AG04450 (cell line): ENCODE results near the gene ABCA9. TPM values are rescaled to one million over a fixed set of nuclear protein-coding genes. Genes with fewer than 3 reads are reported as not detected.

ENCODE experiments used
- CTCF ChIA-PET: fragments of 300-600, 350-600 bp; formaldehyde crosslinking; extraction: SDS; loops from one replicate; lab custom pipeline; 2022; ENCODE audit warnings: antibody characterized with exemption, inconsistent platforms; lab: Charles Lee
- POLR2A ChIA-PET: fragments of 350-600 bp; formaldehyde crosslinking; extraction: SDS; loops from one replicate; lab custom pipeline; 2021; ENCODE audit warnings: antibody characterized with exemption, inconsistent platforms; lab: Yijun Ruan, JAX
- DNase-seq: peaks from one replicate; pipeline ENCODE4 v3.0.0-alpha.2; 2011; ENCODE audit warnings: low read depth, low spot score
- H3K27ac ChIP-seq: one replicate; pipeline ENCODE4 v1.5.1; 2012; ENCODE audit warnings: low read depth, low read length, control low read depth
- H3K27me3 ChIP-seq: one replicate; pipeline ENCODE4 v1.6.0; 2012; ENCODE audit warnings: low read length; ENCODE audit not compliant: control insufficient read depth, insufficient read depth
- H3K4me3 ChIP-seq: 2 replicates; pipeline ENCODE4 v1.5.1; 2011; ENCODE audit warnings: mild to moderate bottlenecking, low read depth, low read length, control low read depth
- H3K9me3 ChIP-seq: 2 replicates; pipeline ENCODE4 v1.5.1; 2012; ENCODE audit warnings: low read length; ENCODE audit not compliant: control insufficient read depth, insufficient read depth
- CTCF ChIP-seq: IDR thresholded peaks from 2 replicates; pipeline ENCODE4 v1.5.1; 2011; ENCODE audit warnings: low read depth, low read length, control low read depth, inconsistent platforms
- polyA plus RNA-seq: library from polyadenylated mRNA; depleted of rRNA; stranded (reverse); fragments of >200 nt; gene quantifications from 2 replicates; pipeline ENCODE4 v1.2.3, GENCODE V29; 2011

Gene ABCA9
- polyA plus RNA-seq, 1 experiment, result 0.10 TPM

- CTCF ChIA-PET, result interaction anchor here (0.7 kb wide), 1 partner anchor 308 kb away, joined by 3 read pairs; no protein-coding TSS in a partner anchor
- no peak for TF ChIP-seq CTCF
- Histone ChIP-seq H3K9me3 (no peaks in the 10 kb centered on the region), H3K27ac (no peak overlapping the region), H3K4me3 (no peak overlapping the region), H3K27me3 (no peaks in the 10 kb centered on the region)
- DNase-seq, result no peak
- POLR2A ChIA-PET, result no interaction called here
Measured at GRCh38 chr17:69059458-69060175, 1.1 kb downstream of the ABCA9 start.

- Histone ChIP-seq H3K9me3 (no peaks in the 10 kb centered on the region), H3K27me3 (no peaks in the 10 kb centered on the region), H3K27ac (no peak overlapping the region), H3K4me3 (no peak overlapping the region)
- ChIA-PET CTCF (interaction anchor here (0.6 to 1.2 kb wide), 2 partner anchors 286 to 552 kb away, joined by 3 read pairs; no protein-coding TSS in a partner anchor), POLR2A (no interaction called here)
- DNase-seq, result no peak
- TF ChIP-seq CTCF, result no peak
Measured at GRCh38 chr17:69058165-69058564, 2.6 kb downstream of the ABCA9 start.

GRCh38 chr17:69057280-69057679, 3.4 kb downstream of the ABCA9 start:
- Histone ChIP-seq H3K4me3 (no peak overlapping the region), H3K9me3 (no peaks in the 10 kb centered on the region), H3K27me3 (no peaks in the 10 kb centered on the region), H3K27ac (no peak overlapping the region)
- no peak for DNase-seq
- no peak for TF ChIP-seq CTCF
- ChIA-PET CTCF (interaction anchor here (1.2 kb wide), 1 partner anchor 285 kb away, joined by 3 read pairs; no protein-coding TSS in a partner anchor), POLR2A (no interaction called here)

- ChIA-PET CTCF (no interaction called here), POLR2A (no interaction called here)
- Histone ChIP-seq H3K4me3 (no peak overlapping the region), H3K27ac (no peak overlapping the region), H3K9me3 (no peaks in the 10 kb centered on the region), H3K27me3 (no peaks in the 10 kb centered on the region)
- TF ChIP-seq CTCF, result no peak
- DNase-seq, result no peak
Measured at GRCh38 chr17:69056179-69056823, 4.4 kb downstream of the ABCA9 start.

- Histone ChIP-seq H3K4me3 (no peak overlapping the region), H3K9me3 (no peaks in the 10 kb centered on the region), H3K27me3 (no peaks in the 10 kb centered on the region), H3K27ac (no peak overlapping the region)
- no peak for DNase-seq
- TF ChIP-seq CTCF, result no peak
- CTCF ChIA-PET, result no interaction called here
- POLR2A ChIA-PET, result no interaction called here
Measured at GRCh38 chr17:69055334-69055733, 5.4 kb downstream of the ABCA9 start.
